GM23338 (cell line): ENCODE results near the gene ANKRD60. TPM values are rescaled to one million over a fixed set of nuclear protein-coding genes. Genes with fewer than 3 reads are reported as not detected.

Experiments used
- ATAC-seq: fragments of 200-7000 bp; cut with Tn5 transposase; 3 replicates; pipeline ENCODE4 v1.9.1; 2020
- DNase-seq: peaks from one replicate; pipeline ENCODE4 v3.0.0-alpha.2; 2015; ENCODE audit warnings: low spot score
- H2AFZ ChIP-seq: fragments of 200-600 bp; sonication (generic); 2 replicates; pipeline ENCODE4 v1.8.0; 2016; ENCODE audit warnings: antibody characterized with exemption, mild to moderate bottlenecking, moderate library complexity
- H3F3A ChIP-seq: fragments of 200-600 bp; sonication (generic); replicated peaks from 2 replicates; pipeline ENCODE4 v1.8.0; 2017; ENCODE audit warnings: antibody characterized with exemption, mixed run types, low read depth
- H3K27ac ChIP-seq: fragments of 200-600 bp; sonication (generic); 2 replicates; pipeline ENCODE4 v1.6.1; 2016; ENCODE audit warnings: low read depth
- H3K27me3 ChIP-seq: fragments of 200-600 bp; sonication (generic); 2 replicates; pipeline ENCODE4 v1.8.0; 2016; ENCODE audit warnings: mild to moderate bottlenecking, mixed run types, moderate library complexity; ENCODE audit not compliant: insufficient read depth
- H3K36me3 ChIP-seq: fragments of 200-600 bp; sonication (generic); 2 replicates; pipeline ENCODE4 v1.8.0; 2016; ENCODE audit warnings: mild to moderate bottlenecking; ENCODE audit not compliant: insufficient read depth
- H3K4me1 ChIP-seq: fragments of 200-600 bp; sonication (generic); 2 replicates; pipeline ENCODE4 v1.8.0; 2016; ENCODE audit warnings: mild to moderate bottlenecking, moderate library complexity; ENCODE audit not compliant: insufficient read depth
- H3K4me2 ChIP-seq: fragments of 200-600 bp; sonication (generic); 2 replicates; pipeline ENCODE4 v1.7.1; 2017; ENCODE audit warnings: mixed run types
- H3K4me3 ChIP-seq: fragments of 200-600 bp; sonication (generic); 2 replicates; pipeline ENCODE4 v1.6.1; 2016; ENCODE audit warnings: mixed run types
- H3K79me2 ChIP-seq: fragments of 200-600 bp; sonication (generic); replicated peaks from 2 replicates; pipeline ENCODE4 v1.8.0; 2017; ENCODE audit warnings: mild to moderate bottlenecking; ENCODE audit not compliant: insufficient read depth
- H3K9me2 ChIP-seq: fragments of 200-600 bp; sonication (generic); 2 replicates; pipeline ENCODE4 v1.8.0; 2017; ENCODE audit not compliant: insufficient read depth
- H4K20me1 ChIP-seq: fragments of 200-600 bp; sonication (generic); replicated peaks from 2 replicates; pipeline ENCODE4 v1.8.0; 2017; ENCODE audit warnings: mild to moderate bottlenecking; ENCODE audit not compliant: insufficient read depth
- H3K27ac Mint-ChIP-seq: 2 replicates; pipeline ENCODE4 v1.8.0; 2020; ENCODE audit warnings: inconsistent platforms, mild to moderate bottlenecking, moderate library complexity, mixed read lengths
- H3K27me3 Mint-ChIP-seq: 3 replicates; pipeline ENCODE4 v1.8.0; 2022; ENCODE audit warnings: low read depth, mild to moderate bottlenecking, moderate library complexity, mixed read lengths, inconsistent platforms; ENCODE audit not compliant: insufficient read depth, poor library complexity
- H3K36me3 Mint-ChIP-seq: 3 replicates; pipeline ENCODE4 v1.8.0; 2021; ENCODE audit warnings: low read depth, mild to moderate bottlenecking, inconsistent platforms, moderate library complexity, mixed read lengths
- H3K4me1 Mint-ChIP-seq: 3 replicates; pipeline ENCODE4 v1.8.0; 2020; ENCODE audit warnings: mild to moderate bottlenecking, inconsistent platforms, mixed read lengths
- H3K4me3 Mint-ChIP-seq: 3 replicates; pipeline ENCODE4 v1.8.0; 2021; ENCODE audit warnings: moderate library complexity, mild to moderate bottlenecking, inconsistent platforms, mixed read lengths
- H3K9me3 Mint-ChIP-seq: 3 replicates; pipeline ENCODE4 v1.8.0; 2020; ENCODE audit warnings: moderate library complexity, mild to moderate bottlenecking, inconsistent platforms, mixed read lengths
- CREB1 ChIP-seq: fragments of 250-450 bp; sonication (Bioruptor Pico); IDR thresholded peaks from 2 replicates; pipeline ENCODE4 v1.5.0; 2020; ENCODE audit warnings: low read depth, mild to moderate bottlenecking, moderate library complexity
- ETS1 ChIP-seq: IDR thresholded peaks from 2 replicates; pipeline ENCODE4 v1.6.1; 2016; ENCODE audit warnings: antibody characterized with exemption
- EZH2 ChIP-seq: fragments of 200-600 bp; sonication (generic); IDR thresholded peaks from one replicate; pipeline ENCODE4 v1.8.0; 2017; ENCODE audit warnings: antibody characterized with exemption, mild to moderate bottlenecking, low read depth; ENCODE audit not compliant: unreplicated experiment
- JUNB ChIP-seq: IDR thresholded peaks from one replicate; pipeline ENCODE4 v1.6.1; 2016; ENCODE audit warnings: antibody characterized with exemption; ENCODE audit not compliant: unreplicated experiment
- REST ChIP-seq: IDR thresholded peaks from one replicate; pipeline ENCODE4 v1.6.1; 2018; ENCODE audit warnings: antibody characterized with exemption; ENCODE audit not compliant: unreplicated experiment
- STAT1 ChIP-seq: IDR thresholded peaks from one replicate; pipeline ENCODE4 v1.6.1; 2016; ENCODE audit warnings: antibody characterized with exemption; ENCODE audit not compliant: unreplicated experiment
- ZNF114 ChIP-seq: fragments of 250-450 bp; sonication (Bioruptor Pico); IDR thresholded peaks from 2 replicates; pipeline ENCODE4 v1.5.0; 2020; ENCODE audit warnings: mild to moderate bottlenecking, moderate library complexity
- polyA plus RNA-seq: library from polyadenylated mRNA; unstranded; fragments of >200 nt; fragmentation: Nextera tagmentation; extraction: Ambion mirVana; gene quantifications from 2 replicates; pipeline ENCODE4 v1.2.1, GENCODE V29; 2016
- total RNA-seq: library from RNA; depleted of rRNA; stranded (reverse); fragments of >200 nt; shearing (Covaris generic); gene quantifications from 2 replicates; pipeline ENCODE4 v1.2.3, GENCODE V29; 2014
- TF ChIP-seq, protein P1 (sequence below): fragments of 250-450 bp; sonication (Bioruptor Pico); IDR thresholded peaks from 2 replicates; pipeline ENCODE4 v1.5.0; 2020; ENCODE audit warnings: mild to moderate bottlenecking, moderate library complexity

Gene ANKRD60
- total and polyA plus RNA-seq, 2 experiments from 2014 or later = not detected

DNA sequence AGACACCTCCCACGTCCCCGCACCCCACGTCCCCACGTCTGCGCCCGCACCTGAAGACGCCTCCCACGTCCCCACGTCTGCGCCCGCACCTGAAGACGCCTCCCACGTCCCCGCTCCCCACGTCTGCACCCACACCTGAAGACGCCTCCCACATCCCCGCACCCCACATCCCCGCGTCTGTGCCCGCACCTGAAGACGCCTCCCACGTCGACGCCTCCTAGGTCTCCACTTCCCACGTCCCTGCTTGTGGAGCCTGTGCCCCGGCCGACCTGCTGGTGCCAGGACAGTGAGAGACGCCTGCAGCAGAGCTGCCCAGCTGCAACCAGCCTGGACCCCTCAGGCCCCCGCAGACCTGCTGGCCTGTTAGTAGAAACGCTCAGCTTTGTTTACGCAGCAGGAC lies 22.6 kb downstream of the ANKRD60 start (continued):
- no peak for TF ChIP-seq REST
- no peak for TF ChIP-seq JUNB

GRCh38 chr20:58202044-58202443 lies 26.4 kb downstream of the ANKRD60 start:
- no peaks in the 10 kb centered on the region for H3K79me2 ChIP-seq
- Mint-ChIP-seq H3K9me3 (peaks cover 6% of the 10 kb centered on the region), H3K4me3 (no peak overlapping the region), H3K36me3 (peaks cover 2% of the 10 kb centered on the region; the same call in 2 of the 3 replicates), H3K27me3 (peaks cover 18% of the 10 kb centered on the region), H3K4me1 (no peaks in the 10 kb centered on the region), H3K27ac (no peak overlapping the region)
- no peak overlapping the region for H3K4me3 ChIP-seq
- H3K36me3 ChIP-seq = no peaks in the 10 kb centered on the region
- H3K27ac ChIP-seq = no peak overlapping the region
- H3F3A ChIP-seq = no peaks in the 10 kb centered on the region
- no peaks in the 10 kb centered on the region for H4K20me1 ChIP-seq
- 0 out of 2 replicates have a peak, but pooled peaks cover 5% of the 10 kb centered on the region for H3K9me2 ChIP-seq
- DNase-seq = no peak
- no peak for ATAC-seq
- no peaks in the 10 kb centered on the region for H3K27me3 ChIP-seq
- H3K4me2 ChIP-seq = no peak overlapping the region
- H2AFZ ChIP-seq = no peak overlapping the region
- H3K4me1 ChIP-seq = no peaks in the 10 kb centered on the region
- no peak for TF ChIP-seq JUNB

DNA sequence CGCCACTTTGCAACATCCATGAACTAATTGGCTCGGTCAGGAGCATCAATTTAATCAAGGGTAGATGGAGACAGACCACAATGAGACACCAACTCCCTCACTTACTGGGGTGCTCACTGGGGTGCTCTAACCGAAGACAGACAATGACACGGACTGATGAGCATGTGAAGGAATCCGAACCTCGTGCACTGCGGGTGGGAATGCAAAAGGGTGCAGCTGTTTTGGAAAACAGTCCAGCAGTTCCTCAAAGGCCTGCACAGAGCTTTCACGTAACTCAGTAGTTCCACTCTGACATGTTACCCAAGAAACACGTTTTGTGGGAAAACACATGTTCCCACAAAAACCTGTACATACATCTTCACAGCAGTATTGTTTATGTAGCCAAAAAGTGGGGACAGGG lies 26.8 kb downstream of the ANKRD60 start:
- Histone ChIP-seq H3K4me2 (no peak overlapping the region), H3K9me2 (0 out of 2 replicates have a peak, but pooled peaks cover 5% of the 10 kb centered on the region), H3K79me2 (no peaks in the 10 kb centered on the region), H4K20me1 (no peaks in the 10 kb centered on the region), H3K27ac (no peak overlapping the region), H3K4me3 (no peak overlapping the region), H3K36me3 (no peaks in the 10 kb centered on the region), H3F3A (no peaks in the 10 kb centered on the region), H2AFZ (no peak overlapping the region), H3K27me3 (no peaks in the 10 kb centered on the region), H3K4me1 (no peaks in the 10 kb centered on the region)
- H3K9me3 Mint-ChIP-seq = peaks cover 11% of the 10 kb centered on the region
- H3K36me3 Mint-ChIP-seq = peaks cover 7% of the 10 kb centered on the region; the same call in 2 of the 3 replicates
- no peak overlapping the region for H3K4me3 Mint-ChIP-seq
- ATAC-seq (no peak), DNase-seq (no peak)
- no peak overlapping the region for H3K27ac Mint-ChIP-seq
- peaks cover 19% of the 10 kb centered on the region for H3K27me3 Mint-ChIP-seq
- no peaks in the 10 kb centered on the region for H3K4me1 Mint-ChIP-seq
- TF ChIP-seq, protein P1, sequence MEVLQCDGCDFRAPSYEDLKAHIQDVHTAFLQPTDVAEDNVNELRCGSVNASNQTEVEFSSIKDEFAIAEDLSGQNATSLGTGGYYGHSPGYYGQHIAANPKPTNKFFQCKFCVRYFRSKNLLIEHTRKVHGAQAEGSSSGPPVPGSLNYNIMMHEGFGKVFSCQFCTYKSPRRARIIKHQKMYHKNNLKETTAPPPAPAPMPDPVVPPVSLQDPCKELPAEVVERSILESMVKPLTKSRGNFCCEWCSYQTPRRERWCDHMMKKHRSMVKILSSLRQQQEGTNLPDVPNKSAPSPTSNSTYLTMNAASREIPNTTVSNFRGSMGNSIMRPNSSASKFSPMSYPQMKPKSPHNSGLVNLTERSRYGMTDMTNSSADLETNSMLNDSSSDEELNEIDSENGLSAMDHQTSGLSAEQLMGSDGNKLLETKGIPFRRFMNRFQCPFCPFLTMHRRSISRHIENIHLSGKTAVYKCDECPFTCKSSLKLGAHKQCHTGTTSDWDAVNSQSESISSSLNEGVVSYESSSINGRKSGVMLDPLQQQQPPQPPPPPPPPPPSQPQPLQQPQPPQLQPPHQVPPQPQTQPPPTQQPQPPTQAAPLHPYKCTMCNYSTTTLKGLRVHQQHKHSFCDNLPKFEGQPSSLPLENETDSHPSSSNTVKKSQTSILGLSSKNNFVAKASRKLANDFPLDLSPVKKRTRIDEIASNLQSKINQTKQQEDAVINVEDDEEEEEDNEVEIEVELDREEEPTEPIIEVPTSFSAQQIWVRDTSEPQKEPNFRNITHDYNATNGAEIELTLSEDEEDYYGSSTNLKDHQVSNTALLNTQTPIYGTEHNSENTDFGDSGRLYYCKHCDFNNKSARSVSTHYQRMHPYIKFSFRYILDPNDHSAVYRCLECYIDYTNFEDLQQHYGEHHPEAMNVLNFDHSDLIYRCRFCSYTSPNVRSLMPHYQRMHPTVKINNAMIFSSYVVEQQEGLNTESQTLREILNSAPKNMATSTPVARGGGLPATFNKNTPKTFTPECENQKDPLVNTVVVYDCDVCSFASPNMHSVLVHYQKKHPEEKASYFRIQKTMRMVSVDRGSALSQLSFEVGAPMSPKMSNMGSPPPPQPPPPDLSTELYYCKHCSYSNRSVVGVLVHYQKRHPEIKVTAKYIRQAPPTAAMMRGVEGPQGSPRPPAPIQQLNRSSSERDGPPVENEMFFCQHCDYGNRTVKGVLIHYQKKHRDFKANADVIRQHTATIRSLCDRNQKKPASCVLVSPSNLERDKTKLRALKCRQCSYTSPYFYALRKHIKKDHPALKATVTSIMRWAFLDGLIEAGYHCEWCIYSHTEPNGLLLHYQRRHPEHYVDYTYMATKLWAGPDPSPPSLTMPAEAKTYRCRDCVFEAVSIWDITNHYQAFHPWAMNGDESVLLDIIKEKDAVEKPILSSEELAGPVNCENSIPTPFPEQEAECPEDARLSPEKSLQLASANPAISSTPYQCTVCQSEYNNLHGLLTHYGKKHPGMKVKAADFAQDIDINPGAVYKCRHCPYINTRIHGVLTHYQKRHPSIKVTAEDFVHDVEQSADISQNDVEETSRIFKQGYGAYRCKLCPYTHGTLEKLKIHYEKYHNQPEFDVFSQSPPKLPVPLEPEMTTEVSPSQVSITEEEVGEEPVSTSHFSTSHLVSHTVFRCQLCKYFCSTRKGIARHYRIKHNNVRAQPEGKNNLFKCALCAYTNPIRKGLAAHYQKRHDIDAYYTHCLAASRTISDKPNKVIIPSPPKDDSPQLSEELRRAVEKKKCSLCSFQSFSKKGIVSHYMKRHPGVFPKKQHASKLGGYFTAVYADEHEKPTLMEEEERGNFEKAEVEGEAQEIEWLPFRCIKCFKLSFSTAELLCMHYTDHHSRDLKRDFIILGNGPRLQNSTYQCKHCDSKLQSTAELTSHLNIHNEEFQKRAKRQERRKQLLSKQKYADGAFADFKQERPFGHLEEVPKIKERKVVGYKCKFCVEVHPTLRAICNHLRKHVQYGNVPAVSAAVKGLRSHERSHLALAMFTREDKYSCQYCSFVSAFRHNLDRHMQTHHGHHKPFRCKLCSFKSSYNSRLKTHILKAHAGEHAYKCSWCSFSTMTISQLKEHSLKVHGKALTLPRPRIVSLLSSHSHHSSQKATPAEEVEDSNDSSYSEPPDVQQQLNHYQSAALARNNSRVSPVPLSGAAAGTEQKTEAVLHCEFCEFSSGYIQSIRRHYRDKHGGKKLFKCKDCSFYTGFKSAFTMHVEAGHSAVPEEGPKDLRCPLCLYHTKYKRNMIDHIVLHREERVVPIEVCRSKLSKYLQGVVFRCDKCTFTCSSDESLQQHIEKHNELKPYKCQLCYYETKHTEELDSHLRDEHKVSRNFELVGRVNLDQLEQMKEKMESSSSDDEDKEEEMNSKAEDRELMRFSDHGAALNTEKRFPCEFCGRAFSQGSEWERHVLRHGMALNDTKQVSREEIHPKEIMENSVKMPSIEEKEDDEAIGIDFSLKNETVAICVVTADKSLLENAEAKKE (CRISPR knock-in tag) = no peak
- TF ChIP-seq STAT1 (no peak), ZNF114 (no peak), JUNB (no peak), ETS1 (no peak), CREB1 (CRISPR knock-in tag) (no peak), EZH2 (no peak)
